A673 (cell line): ENCODE measurements around the gene FAM110D. TPM values are rescaled to one million over a fixed set of nuclear protein-coding genes. Genes with fewer than 3 reads are reported as not detected.
A peak's percentile ranks its signal among the peaks of the same experiment; 100 is the strongest.

Experiments used
- BruUV-seq: library from RNA; stranded (reverse); fragments of 400-500 nt; replicated peaks from 2 replicates; lab custom pipeline; 2021; lab: Mats Ljungman, UMichigan
- CTCF ChIA-PET: fragments of 300-600 bp; sonication (Branson Sonifier 250); formaldehyde crosslinking; loops from one replicate; lab custom pipeline; 2022; ENCODE audit warnings: antibody characterized with exemption; lab: Charles Lee
- POLR2A ChIA-PET: fragments of 300-600 bp; sonication (Branson Sonifier 250); formaldehyde crosslinking; loops from one replicate; lab custom pipeline; 2022; ENCODE audit warnings: antibody characterized with exemption; ENCODE audit not compliant: low non-redundant PET; lab: Charles Lee
- DNase-seq: peaks from one replicate; pipeline ENCODE4 v3.0.0-alpha.2; 2015; ENCODE audit warnings: low spot score
- H3K27ac ChIP-seq: fragments of 200-600 bp; sonication (generic); 2 replicates; pipeline ENCODE4 v1.5.1; 2016; ENCODE audit warnings: mixed run types, low read depth, mild to moderate bottlenecking, mixed read lengths, antibody characterized with exemption, low read length; ENCODE audit not compliant: poor library complexity, severe bottlenecking
- H3K27me3 ChIP-seq: fragments of 200-600 bp; sonication (generic); replicated peaks from 2 replicates; pipeline ENCODE4 v1.6.1; 2017; ENCODE audit warnings: mixed run types, low read depth, mild to moderate bottlenecking, mixed read lengths, antibody characterized with exemption, low read length; ENCODE audit not compliant: insufficient read depth, poor library complexity
- H3K36me3 ChIP-seq: fragments of 200-600 bp; sonication (generic); 2 replicates; pipeline ENCODE4 v1.6.1; 2016; ENCODE audit warnings: mixed run types, mild to moderate bottlenecking, mixed read lengths, antibody characterized with exemption, low read length; ENCODE audit not compliant: insufficient read depth, poor library complexity, severe bottlenecking
- H3K4me1 ChIP-seq: fragments of 200-600 bp; sonication (generic); 2 replicates; pipeline ENCODE4 v1.6.1; 2017; ENCODE audit warnings: mixed run types, mild to moderate bottlenecking, mixed read lengths, antibody characterized with exemption, low read length; ENCODE audit not compliant: insufficient read depth, poor library complexity, severe bottlenecking
- H3K4me3 ChIP-seq: fragments of 200-600 bp; sonication (generic); 2 replicates; pipeline ENCODE4 v1.5.1; 2016; ENCODE audit warnings: low read depth, mixed run types, mild to moderate bottlenecking, mixed read lengths, low read length; ENCODE audit not compliant: poor library complexity, severe bottlenecking
- H3K9me3 ChIP-seq: fragments of 200-600 bp; sonication (generic); 2 replicates; pipeline ENCODE4 v1.6.1; 2016; ENCODE audit warnings: mixed run types, low read depth, mild to moderate bottlenecking, mixed read lengths, antibody characterized with exemption, low read length; ENCODE audit not compliant: poor library complexity, severe bottlenecking
- EZH2 ChIP-seq: fragments of 200-600 bp; sonication (generic); IDR thresholded peaks from 2 replicates; pipeline ENCODE4 v1.6.1; 2017; ENCODE audit warnings: borderline replicate concordance, low read depth, mild to moderate bottlenecking, mixed read lengths, antibody characterized with exemption, low read length; ENCODE audit not compliant: poor library complexity, severe bottlenecking
- intact Hi-C: fragments of 100-400 bp; cut with micrococcal nuclease; formaldehyde crosslinking; loops from one replicate; pipeline ENCODE4 v1.10.0; 2022; ENCODE audit not compliant: unreplicated experiment
- total RNA-seq: library from RNA; stranded (reverse); gene quantifications from 2 replicates; pipeline ENCODE4 v1.2.3, GENCODE V29; 2021
- TF ChIP-seq, protein P1 (sequence below): fragments of 300-800, 200-600 bp; sonication (generic); conservative IDR thresholded peaks from 2 replicates; pipeline ENCODE4 v1.5.1; 2017; ENCODE audit warnings: low read depth, mild to moderate bottlenecking, antibody characterized with exemption, low read length, moderate library complexity, mixed read lengths

Gene FAM110D
- total RNA-seq, 1 experiment from 2014 or later: 0.64 TPM

DNA sequence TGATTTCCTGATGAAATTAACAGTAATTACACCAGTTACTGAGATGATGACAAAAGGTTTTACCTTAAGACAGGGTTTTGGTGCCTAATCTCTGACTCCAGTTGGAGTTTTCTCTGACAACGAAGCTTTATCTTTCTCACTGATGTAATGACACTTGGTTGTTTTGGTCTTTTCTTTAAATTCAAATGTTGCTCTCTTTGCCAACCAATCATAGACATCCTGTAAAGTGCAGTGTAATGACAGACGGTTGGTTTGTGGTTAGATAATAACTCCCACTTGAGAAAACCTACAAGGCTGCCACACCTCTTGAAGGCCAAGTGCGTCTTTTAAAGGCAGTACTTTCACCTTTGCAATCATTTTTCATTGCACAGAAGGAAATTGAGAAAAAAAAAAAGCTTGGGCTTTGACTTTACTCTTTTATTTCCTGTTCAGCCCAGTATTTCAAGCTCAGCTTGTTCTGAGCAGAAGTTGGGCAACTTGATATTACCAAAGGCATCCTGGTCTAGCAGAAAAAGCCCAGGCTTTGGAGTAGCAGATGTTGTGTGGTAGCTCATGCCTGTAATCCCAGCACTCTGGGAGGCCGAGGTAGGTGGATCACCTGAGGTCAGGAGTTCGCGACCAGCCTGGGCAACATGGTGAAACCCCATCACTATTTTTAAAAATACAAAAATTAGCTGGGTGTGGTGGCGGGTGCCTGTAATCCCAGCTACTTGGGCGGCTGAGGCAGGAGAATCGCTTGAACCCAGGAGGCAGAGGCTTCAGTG lies 32.4 kb upstream of the FAM110D start:
- peak; percentile 42 for DNase-seq
- TF ChIP-seq, protein P1, sequence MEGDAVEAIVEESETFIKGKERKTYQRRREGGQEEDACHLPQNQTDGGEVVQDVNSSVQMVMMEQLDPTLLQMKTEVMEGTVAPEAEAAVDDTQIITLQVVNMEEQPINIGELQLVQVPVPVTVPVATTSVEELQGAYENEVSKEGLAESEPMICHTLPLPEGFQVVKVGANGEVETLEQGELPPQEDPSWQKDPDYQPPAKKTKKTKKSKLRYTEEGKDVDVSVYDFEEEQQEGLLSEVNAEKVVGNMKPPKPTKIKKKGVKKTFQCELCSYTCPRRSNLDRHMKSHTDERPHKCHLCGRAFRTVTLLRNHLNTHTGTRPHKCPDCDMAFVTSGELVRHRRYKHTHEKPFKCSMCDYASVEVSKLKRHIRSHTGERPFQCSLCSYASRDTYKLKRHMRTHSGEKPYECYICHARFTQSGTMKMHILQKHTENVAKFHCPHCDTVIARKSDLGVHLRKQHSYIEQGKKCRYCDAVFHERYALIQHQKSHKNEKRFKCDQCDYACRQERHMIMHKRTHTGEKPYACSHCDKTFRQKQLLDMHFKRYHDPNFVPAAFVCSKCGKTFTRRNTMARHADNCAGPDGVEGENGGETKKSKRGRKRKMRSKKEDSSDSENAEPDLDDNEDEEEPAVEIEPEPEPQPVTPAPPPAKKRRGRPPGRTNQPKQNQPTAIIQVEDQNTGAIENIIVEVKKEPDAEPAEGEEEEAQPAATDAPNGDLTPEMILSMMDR: no peak
- TF ChIP-seq EZH2: no peak
- ChIA-PET POLR2A (no interaction called here), CTCF (interaction anchor here (1.1 kb wide), 1 partner anchor 19 kb away, joined by 4 read pairs; no protein-coding TSS in a partner anchor)
- intact Hi-C loops: no loop called here
- Histone ChIP-seq H3K27ac (peak overlapping the region; percentile 19), H3K4me3 (no peak overlapping the region), H3K4me1 (peaks cover 8% of the 10 kb centered on the region), H3K36me3 (peaks cover 22% of the 10 kb centered on the region), H3K27me3 (no peaks in the 10 kb centered on the region), H3K9me3 (no peaks in the 10 kb centered on the region)
- BruUV-seq: no TSS peak

DNA sequence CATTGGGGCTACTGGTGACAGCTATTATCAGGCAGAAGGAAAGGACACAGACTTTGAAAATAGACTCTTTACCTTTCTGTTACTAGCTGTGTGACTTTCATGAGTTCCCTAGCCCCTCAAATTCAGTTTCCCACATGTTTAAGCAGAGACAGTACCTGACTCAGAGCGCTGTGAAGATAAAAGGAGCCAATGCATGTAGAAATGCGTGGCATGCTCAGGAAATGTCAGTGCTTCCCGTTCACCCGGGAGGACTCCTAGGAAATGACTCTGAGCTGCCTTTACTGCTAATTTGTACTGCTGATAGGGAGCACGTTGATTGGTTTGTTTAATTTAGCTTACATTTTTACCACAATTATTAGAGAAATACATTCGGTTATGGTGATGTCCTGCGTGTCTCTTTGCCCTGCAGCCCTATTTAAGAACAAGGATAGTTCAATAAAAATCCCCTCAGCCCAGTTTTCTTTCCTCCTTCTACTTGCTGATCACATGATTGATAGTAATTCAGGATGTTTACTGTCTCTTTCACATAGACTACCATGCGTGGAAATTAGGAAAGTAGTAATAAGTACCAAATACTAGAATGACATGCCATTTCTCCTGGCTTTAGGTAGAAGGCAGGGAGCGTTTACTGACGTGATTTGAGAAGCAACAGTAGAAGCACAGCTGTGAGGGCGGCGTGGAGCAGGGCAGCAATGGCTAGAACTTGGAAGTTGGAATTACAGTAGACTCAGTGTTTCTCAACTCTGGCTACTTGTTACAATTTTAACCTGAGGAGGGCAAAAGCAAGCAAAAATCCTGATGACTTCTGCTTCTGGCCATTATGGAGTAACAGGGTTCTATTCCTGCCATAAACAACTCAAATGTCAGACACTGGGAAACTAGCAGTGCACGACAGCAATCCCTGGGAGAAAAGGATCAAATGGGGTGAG lies 31.4 kb upstream of the FAM110D start:
- CTCF ChIA-PET: no interaction called here
- DNase-seq: no peak
- no peaks in the 10 kb centered on the region for H3K27me3 ChIP-seq
- POLR2A ChIA-PET: no interaction called here
- intact Hi-C loops: no loop called here
- H3K4me1 ChIP-seq: peaks cover 8% of the 10 kb centered on the region
- no peaks in the 10 kb centered on the region for H3K9me3 ChIP-seq
- H3K27ac ChIP-seq: no peak overlapping the region
- TF ChIP-seq EZH2: no peak
- TF ChIP-seq, protein P1: no peak
- no TSS peak for BruUV-seq
- H3K4me3 ChIP-seq: no peak overlapping the region
- peaks cover 14% of the 10 kb centered on the region for H3K36me3 ChIP-seq

DNA sequence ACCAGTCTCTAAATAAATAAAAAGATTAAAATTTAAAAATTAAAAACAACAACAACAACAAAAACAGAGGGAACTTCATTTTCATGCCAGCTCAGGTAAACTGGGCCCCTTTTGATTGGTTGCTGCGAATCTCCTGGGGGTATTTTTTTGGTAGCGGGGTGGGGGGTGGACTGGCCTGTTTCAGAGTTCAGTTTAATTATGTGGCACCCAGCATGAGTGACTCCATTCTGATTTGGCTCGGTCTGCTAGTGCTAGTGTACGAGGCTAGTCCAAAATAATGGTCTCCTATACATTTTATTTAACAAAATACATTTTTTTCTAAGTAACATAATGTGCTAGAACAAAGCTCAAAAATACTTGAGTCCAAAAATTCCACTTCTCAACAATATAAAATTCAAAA lies 29.1 kb upstream of the FAM110D start:
- H3K27me3 ChIP-seq: no peaks in the 10 kb centered on the region
- ChIA-PET POLR2A (interaction anchor here (0.7 kb wide), 1 partner anchor 18 kb away, joined by 3 read pairs; the partner anchor contains the start of gene PDIK1L), CTCF (no interaction called here)
- peaks cover 8% of the 10 kb centered on the region for H3K4me1 ChIP-seq
- no peaks in the 10 kb centered on the region for H3K9me3 ChIP-seq
- no peaks in the 10 kb centered on the region for H3K36me3 ChIP-seq
- no peak overlapping the region for H3K27ac ChIP-seq
- no peak overlapping the region for H3K4me3 ChIP-seq
- DNase-seq: no peak
- TF ChIP-seq EZH2: no peak
- TF ChIP-seq, protein P1: no peak
- intact Hi-C loops: no loop called here
- BruUV-seq: no TSS peak
